Esophagus muscularis mucosa (tissue), 4 donors: ENCODE results near the gene ATXN2.

Source experiments
- CTCF ChIP-seq, 3 experiments: fragments of 200-600 bp in 2 of 3; fragments of 450-650 bp in 1 of 3; sonication (generic) in 2 of 3; IDR thresholded peaks; one replicate each; pipeline ENCODE4 v1.5.1; 2017 to 2019; ENCODE audit warnings: antibody characterized with exemption in 3 of 3, mild to moderate bottlenecking in 2 of 3, moderate library complexity in 1 of 3
- EP300 ChIP-seq: sonication (generic); formaldehyde crosslinking; IDR thresholded peaks from one replicate; pipeline ENCODE4 v1.6.1; 2017; ENCODE audit warnings: antibody characterized with exemption
- POLR2A ChIP-seq: fragments of 450-650 bp; IDR thresholded peaks from one replicate; pipeline ENCODE4 v1.6.1; 2017; ENCODE audit warnings: antibody characterized with exemption, moderate library complexity, mild to moderate bottlenecking, low read depth
- POLR2AphosphoS5 ChIP-seq, 2 donors: sonication (generic); formaldehyde crosslinking; IDR thresholded peaks; one replicate each; pipeline ENCODE4 v1.6.1; 2017; ENCODE audit warnings: antibody characterized with exemption in 2 of 2

- TF ChIP-seq CTCF (IDR thresholded peaks at IDR 0.05), result no peak
- TF ChIP-seq POLR2AphosphoS5 (IDR thresholded peaks at IDR 0.05), result no peak
- no peak for TF ChIP-seq POLR2A
- TF ChIP-seq EP300, result no peak
These were observed 170.9 kb downstream of the ATXN2 start for GRCh38 chr12:111428081-111428727.
